Kidney (tissue), 14 donors: Measurements from ENCODE around the gene SHH. TPM values are rescaled to one million over a fixed set of nuclear protein-coding genes. Genes with fewer than 3 reads are reported as not detected.
A peak's percentile ranks its signal among the peaks of the same experiment; 100 is the strongest.
"Not testable (repeated sequence)": the region's sequence is repeated elsewhere in the genome, so short reads cannot be mapped to it uniquely, and the experiment has no call there.

Source experiments
- DNase-seq, 5 donors: peaks; one replicate each; pipeline ENCODE4 v3.0.0-alpha.2; 2013 to 2020
- FAIRE-seq: peaks from 2 replicates; lab custom pipeline; 2012; peaks lifted over from hg19 to GRCh38; lab: Jason Lieb, UNC
- H3K27ac ChIP-seq, 2 donors: one replicate each; pipeline ENCODE4 v1.7.0; 2013; ENCODE audit warnings: low read depth in 2 of 2, low read length in 2 of 2, inconsistent platforms in 1 of 2
- H3K27me3 ChIP-seq: one replicate; pipeline ENCODE4 v1.7.1; 2013; ENCODE audit warnings: low read length, inconsistent platforms; ENCODE audit not compliant: control insufficient read depth, insufficient read depth
- H3K36me3 ChIP-seq, 3 donors: one replicate each; pipeline versions ENCODE4 v1.7.0 to v1.7.1; 2013; ENCODE audit warnings: low read length in 3 of 3, control low read depth in 1 of 3, inconsistent platforms in 1 of 3; ENCODE audit not compliant: insufficient read depth in 3 of 3, control insufficient read depth in 2 of 3
- H3K4me1 ChIP-seq, 3 donors: one replicate each; pipeline versions ENCODE4 v1.7.0 to v1.7.1; 2013; ENCODE audit warnings: low read length in 3 of 3, inconsistent platforms in 1 of 3, low read depth in 1 of 3; ENCODE audit not compliant: control insufficient read depth in 2 of 3, insufficient read depth in 2 of 3
- H3K4me3 ChIP-seq, 3 donors: one replicate each; pipeline versions ENCODE4 v1.7.0 to v1.8.1; 2013; ENCODE audit warnings: low read length in 3 of 3, control low read depth in 1 of 3, inconsistent platforms in 1 of 3
- H3K9ac ChIP-seq, 3 donors: one replicate each; pipeline versions ENCODE4 v1.7.0 to v1.7.1; 2013; ENCODE audit warnings: low read length in 3 of 3, control low read depth in 1 of 3, inconsistent platforms in 1 of 3
- H3K9me3 ChIP-seq, 3 donors: one replicate each; pipeline versions ENCODE4 v1.7.0 to v1.7.1; 2013; ENCODE audit warnings: low read length in 3 of 3, control low read depth in 1 of 3, inconsistent platforms in 1 of 3; ENCODE audit not compliant: control insufficient read depth in 2 of 3, insufficient read depth in 1 of 3
- CTCF ChIP-seq: IDR thresholded peaks from 3 replicates; pipeline ENCODE4 v1.5.1; 2012; ENCODE audit warnings: mild to moderate bottlenecking, moderate library complexity, borderline replicate concordance; ENCODE audit not compliant: insufficient read depth; ENCODE audit errors: extremely low read depth
- intact Hi-C: fragments of 100-400 bp; cut with DNase I; formaldehyde crosslinking; loops from one replicate; pipeline ENCODE4 v1.11.1; 2022
- polyA plus RNA-seq: library from polyadenylated mRNA; stranded (reverse); fragments of 350-450 nt; fragmentation: Illumina TruSeq; extraction: RNeasy Lipid Tissue Mini Kit (QIAGEN cat#74804); gene quantifications from one replicate; pipeline ENCODE4 v1.2.3, GENCODE V29; 2014; ENCODE audit warnings: low read depth, low replicate concordance; ENCODE audit not compliant: insufficient read depth
- total RNA-seq: library from RNA; stranded (reverse); fragmentation: NEBNext Ultra II Directional; extraction: Animal tissue kit (Norgen Biotek cat#: 25700); gene quantifications from one replicate; pipeline ENCODE4 v1.2.1, GENCODE V29; 2021
- donor health status: control.
- donor health status: control.
- donor health status: control.
- donor health status: control.
- donor health status: control.
- donor health status: DM: yes; HTN: yes; CAD: no.
- donor health status: Normal renal cell carcinoma (clear cell type).

SHH gene
- total and polyA plus RNA-seq, 2 donors from 2014 or later = 2.0 to 15.2 TPM

- no peak for DNase-seq
- Histone ChIP-seq H3K9me3 (no peaks in the 10 kb centered on the region), H3K4me3 (no peak overlapping the region), H3K4me1 (no peaks in the 10 kb centered on the region), H3K9ac (no peak overlapping the region), H3K27ac (no peak overlapping the region), H3K36me3 (no peaks in the 10 kb centered on the region), H3K27me3 (peaks cover 7% of the 10 kb centered on the region)
- FAIRE-seq = no peak
- intact Hi-C loops = no loop called here
- TF ChIP-seq CTCF = no peak
Measured at GRCh38 chr7:155818820-155819168, 6.5 kb upstream of the SHH start.

DNA sequence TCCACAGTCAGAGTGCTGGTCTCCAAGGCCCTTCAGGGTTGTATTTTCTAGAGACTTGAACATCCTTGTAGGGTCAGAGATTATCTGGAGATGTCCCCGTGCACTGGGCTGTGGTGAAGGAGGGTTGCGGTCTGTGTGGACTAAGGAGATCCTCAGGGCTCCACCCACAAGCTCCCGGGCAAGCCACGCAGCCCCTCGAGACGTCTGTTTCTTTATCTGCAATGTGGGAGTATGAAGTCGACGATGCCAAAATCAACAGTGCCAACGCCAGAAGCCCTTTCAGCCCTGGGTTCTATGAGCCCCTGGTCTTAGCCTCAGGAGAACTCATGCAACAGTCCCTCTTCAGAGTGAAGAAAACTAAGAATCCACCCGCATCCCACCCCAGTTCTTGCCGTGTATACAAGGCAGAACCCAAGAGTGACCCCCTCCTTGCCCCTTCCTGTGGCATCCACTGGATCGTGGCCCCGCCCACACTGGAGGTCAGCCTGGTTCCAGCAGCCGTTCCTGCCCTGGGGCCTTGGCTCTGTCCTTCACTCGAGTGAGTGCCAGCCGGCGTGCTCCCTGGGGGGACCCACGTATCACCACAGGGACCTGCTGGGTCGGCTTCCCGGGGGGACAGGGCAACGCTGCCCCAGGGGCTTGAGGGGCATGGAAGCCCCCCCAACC, 6.0 kb upstream of the SHH start:
- intact Hi-C loops = no loop called here
- Histone ChIP-seq H3K36me3 (no peaks in the 10 kb centered on the region), H3K4me3 (no peak overlapping the region), H3K27me3 (peaks cover 12% of the 10 kb centered on the region), H3K27ac (no peak overlapping the region), H3K4me1 (no peaks in the 10 kb centered on the region), H3K9me3 (no peaks in the 10 kb centered on the region), H3K9ac (no peak overlapping the region)
- no peak for TF ChIP-seq CTCF
- FAIRE-seq (no peak), DNase-seq (peak in 1 of 5 donors; percentile 68)

- FAIRE-seq, H3K4me1 ChIP-seq, H3K9me3 ChIP-seq, H3K4me3 ChIP-seq, H3K27ac ChIP-seq, H3K9ac ChIP-seq, DNase-seq, intact Hi-C loops, H3K36me3 ChIP-seq: not testable (repeated sequence)
- peaks cover 13% of the 10 kb centered on the region for H3K27me3 ChIP-seq
Measured at GRCh38 chr7:155817515-155817914, 5.3 kb upstream of the SHH start.

GRCh38 chr7:155816996-155817395, 4.7 kb upstream of the SHH start:
- H3K36me3 ChIP-seq = no peaks in the 10 kb centered on the region
- no peak overlapping the region for H3K4me3 ChIP-seq
- intact Hi-C loops = no loop called here
- peaks cover 14% of the 10 kb centered on the region for H3K27me3 ChIP-seq
- TF ChIP-seq CTCF = no peak
- no peak overlapping the region for H3K9ac ChIP-seq
- DNase-seq = peak in 1 of 5 donors; percentile 65
- H3K27ac ChIP-seq = no peak overlapping the region
- peaks cover 0 to under 1% (median 0%) of the 10 kb centered on the region in 3 donors for H3K4me1 ChIP-seq
- no peaks in the 10 kb centered on the region for H3K9me3 ChIP-seq
- no peak for FAIRE-seq
